K562 (cell line): Measurements from ENCODE around the gene CXCL9. TPM values are rescaled to one million over a fixed set of nuclear protein-coding genes. Genes with fewer than 3 reads are reported as not detected.
A peak's percentile ranks its signal among the peaks of the same experiment; 100 is the strongest.

Experiments
- ATAC-seq: fragments of 200-7000 bp; cut with Tn5 transposase; 3 replicates; pipeline ENCODE4 v1.9.1; 2020; ENCODE audit warnings: moderate library complexity
- BruUV-seq: library from RNA; stranded (reverse); fragments of 400-500 nt; replicated peaks from 2 replicates; lab custom pipeline; 2021; lab: Mats Ljungman, UMichigan
- CTCF ChIA-PET: fragments of 300-600 bp; formaldehyde crosslinking; extraction: SDS; loops from one replicate; lab custom pipeline; 2021; ENCODE audit warnings: low intra/inter-chr PET ratio; lab: Yijun Ruan, JAX
- POLR2A ChIA-PET: fragments of 300-600, 350-650 bp; sonication (Branson Sonifier 250); formaldehyde crosslinking; extraction: SDS; loops from one replicate; lab custom pipeline; 2021; ENCODE audit warnings: antibody characterized with exemption, inconsistent platforms; lab: Yijun Ruan, JAX
- DNase-seq, 4 experiments: peaks; one replicate each; pipeline versions ENCODE4 v3.0.0 to v3.0.0-alpha.2; 2011 to 2018; ENCODE audit warnings: low spot score in 3 of 4, mixed read lengths in 3 of 4; ENCODE audit errors: extremely low read depth in 1 of 4
- FAIRE-seq: peaks from 2 replicates; lab custom pipeline; 2011; peaks lifted over from hg19 to GRCh38; lab: Jason Lieb, UNC
- H2AFZ ChIP-seq: 2 replicates; pipeline ENCODE4 v1.6.0; 2011; ENCODE audit warnings: low read depth, low read length, control low read depth, inconsistent platforms
- H3K27ac ChIP-seq: fragments of 200-600 bp; 3 replicates; pipeline ENCODE4 v1.8.0; 2011; ENCODE audit warnings: low read depth, mild to moderate bottlenecking, control low read depth, inconsistent platforms, low read length, moderate library complexity, mixed read lengths; ENCODE audit errors: extremely low read depth
- H3K27me3 ChIP-seq, 2 experiments: fragments of 300-600 bp in 1 of 2; 2 replicates in 1 of 2; 3 replicates in 1 of 2; pipeline versions ENCODE4 v1.6.0 to v1.8.0; 2011; ENCODE audit warnings: inconsistent platforms in 2 of 2, low read length in 2 of 2, mild to moderate bottlenecking in 1 of 2, mixed read lengths in 1 of 2, moderate library complexity in 1 of 2; ENCODE audit not compliant: control insufficient read depth in 2 of 2, insufficient read depth in 2 of 2
- H3K36me3 ChIP-seq: fragments of 300-600 bp; 3 replicates; pipeline ENCODE4 v1.8.0; 2011; ENCODE audit warnings: mild to moderate bottlenecking, low read length, inconsistent platforms; ENCODE audit not compliant: control insufficient read depth, insufficient read depth
- H3K4me1 ChIP-seq, 2 experiments: fragments of 200-600 bp in 1 of 2; replicated peaks in 1 of 2; 2 replicates in 1 of 2; 3 replicates in 1 of 2; pipeline versions ENCODE4 v1.5.1 to v1.8.0; 2011; ENCODE audit warnings: inconsistent platforms in 2 of 2, low read length in 2 of 2, mild to moderate bottlenecking in 1 of 2, mixed read lengths in 1 of 2, moderate library complexity in 1 of 2; ENCODE audit not compliant: control insufficient read depth in 2 of 2, insufficient read depth in 2 of 2
- H3K4me2 ChIP-seq: 2 replicates; pipeline ENCODE4 v1.6.1; 2011; ENCODE audit warnings: low read length, control low read depth, inconsistent platforms, mixed read lengths; ENCODE audit not compliant: insufficient read depth
- H3K4me3 ChIP-seq: fragments of 200-600 bp; sonication (generic), shearing (Covaris generic); 2 replicates; pipeline ENCODE4 v1.5.1; 2016; ENCODE audit warnings: control low read depth, inconsistent platforms
- H3K79me2 ChIP-seq: fragments of 200-600 bp; 3 replicates; pipeline ENCODE4 v1.8.0; 2011; ENCODE audit warnings: low read length, inconsistent platforms; ENCODE audit not compliant: control insufficient read depth, insufficient read depth
- H3K9ac ChIP-seq, 2 experiments: 2 replicates each; pipeline versions ENCODE4 v1.6.0 to v1.6.1; 2011; ENCODE audit warnings: low read depth in 2 of 2, low read length in 2 of 2, control low read depth in 1 of 2, inconsistent platforms in 1 of 2, mild to moderate bottlenecking in 1 of 2, mixed read lengths in 1 of 2; ENCODE audit not compliant: insufficient read depth in 1 of 2
- H3K9me1 ChIP-seq: one replicate; pipeline ENCODE4 v1.6.0; 2011; ENCODE audit warnings: inconsistent platforms, mild to moderate bottlenecking, low read length, moderate library complexity; ENCODE audit not compliant: control insufficient read depth, insufficient read depth
- H3K9me3 ChIP-seq: replicated peaks from 2 replicates; pipeline ENCODE4 v1.5.1; 2011; ENCODE audit warnings: low read depth, low read length, inconsistent platforms; ENCODE audit not compliant: control insufficient read depth, insufficient read depth
- H4K20me1 ChIP-seq: replicated peaks from 2 replicates; pipeline ENCODE4 v1.6.1; 2011; ENCODE audit warnings: low read length, inconsistent platforms, mixed read lengths; ENCODE audit not compliant: control insufficient read depth, insufficient read depth
- DDX20 ChIP-seq: fragments of 450-650 bp; IDR thresholded peaks from 2 replicates; pipeline ENCODE4 v1.6.1; 2016; ENCODE audit warnings: missing genetic modification characterization, low read depth, mild to moderate bottlenecking, missing compliant biosample characterization, moderate library complexity
- DIDO1 ChIP-seq: fragments of 450-650 bp; IDR thresholded peaks from 2 replicates; pipeline ENCODE4 v1.6.1; 2016; ENCODE audit warnings: low read depth, missing biosample characterization, missing genetic modification characterization
- EWSR1 ChIP-seq: fragments of 450-650 bp; IDR thresholded peaks from 2 replicates; pipeline ENCODE4 v1.6.1; 2018; ENCODE audit warnings: borderline replicate concordance, mild to moderate bottlenecking, low read depth, moderate library complexity; ENCODE audit not compliant: partially characterized antibody
- MAFG ChIP-seq: fragments of 450-650 bp; conservative IDR thresholded peaks from 2 replicates; pipeline ENCODE4 v1.6.1; 2016; ENCODE audit warnings: missing genetic modification characterization, missing compliant biosample characterization
- SMAD1 ChIP-seq: fragments of 150-350 bp; IDR thresholded peaks from 2 replicates; pipeline ENCODE4 v1.6.1; 2014; ENCODE audit warnings: low read length, low read depth; ENCODE audit not compliant: partially characterized antibody
- ZNF133 ChIP-seq: fragments of 250-450 bp; sonication (Bioruptor Pico); IDR thresholded peaks from 2 replicates; pipeline ENCODE4 v1.4.0; 2020; ENCODE audit warnings: mild to moderate bottlenecking
- ZNF316 ChIP-seq: fragments of 450-650 bp; IDR thresholded peaks from 2 replicates; pipeline ENCODE4 v1.6.1; 2016
- WGBS: fragments of 100-300 bp; shearing (Covaris generic); methylation state at CpG from one replicate; pipeline ENCODE4 v1.1.6; 2016; ENCODE audit warnings: low coverage, mixed read lengths; ENCODE audit not compliant: insufficient coverage; ENCODE audit errors: missing lambda C conversion rate; 5-methylcytosine and 5-hydroxymethylcytosine counted together
- in situ Hi-C: fragments of 300-500 bp; cut with MboI; formaldehyde crosslinking; loops from 4 replicates; pipeline ENCODE4 v1.15.0; 2018; ENCODE audit warnings: inconsistent platforms, mixed read lengths
- intact Hi-C: fragments of 100-400 bp; cut with micrococcal nuclease; formaldehyde crosslinking; loops from 2 replicates; pipeline ENCODE4 v1.14.2; 2022
- polyA plus RNA-seq, 8 experiments: library from polyadenylated mRNA; depleted of rRNA in 4 of 8; stranded (reverse) in 5 of 8; unstranded in 3 of 8; fragments of >200 nt; fragmentation: Nextera tagmentation in 2 of 8; fragmentation: Illumina TruSeq in 1 of 8; extraction: Ambion mirVana in 2 of 8; extraction: Trizol in 1 of 8; gene quantifications; 2 replicates each; pipeline versions ENCODE4 v1.2.1 to v1.2.3, GENCODE V29; 2011 to 2014; ENCODE audit warnings: inconsistent platforms in 1 of 8, missing spikeins in 1 of 8
- total RNA-seq, 7 experiments: library from RNA; depleted of rRNA in 6 of 7; stranded (reverse); fragments of >200 nt in 6 of 7; fragmentation: Illumina TruSeq in 2 of 7; extraction: Trizol in 2 of 7; gene quantifications; 2 replicates each; pipeline versions ENCODE4 v1.2.1 to v1.2.3, GENCODE V29; 2011 to 2021; ENCODE audit warnings: low replicate concordance in 1 of 7

Gene CXCL9
- total and polyA plus RNA-seq, 9 of the 15 experiments (the other 6 are each of a cell fraction or from before 2014, with no cell fraction given) = not detected

GRCh38 chr4:75973766-75974165, 33.5 kb downstream of the CXCL9 start:
- no peaks in the 10 kb centered on the region for H4K20me1 ChIP-seq
- no peak overlapping the region for H3K4me2 ChIP-seq
- H3K79me2 ChIP-seq = no peaks in the 10 kb centered on the region; the same call in 2 of the 3 replicates
- ChIA-PET CTCF (no interaction called here), POLR2A (no interaction called here)
- TF ChIP-seq SMAD1 (no peak), DDX20 (tag) (no peak), ZNF133 (no peak), EWSR1 (no peak)
- FAIRE-seq = no peak
- H3K9me3 ChIP-seq = peaks cover 6% of the 10 kb centered on the region; the same call in 1 of the 2 replicates
- BruUV-seq = no TSS peak
- no peaks in the 10 kb centered on the region for H3K4me1 ChIP-seq
- ATAC-seq = no peak
- peaks cover 94% of the 10 kb centered on the region for H3K36me3 ChIP-seq
- intact Hi-C loops (no loop called here), in situ Hi-C loops (no loop called here)
- no peak overlapping the region for H3K4me3 ChIP-seq
- H3K9ac ChIP-seq = no peak overlapping the region
- no peaks in the 10 kb centered on the region for H3K27me3 ChIP-seq
- DNase-seq = no peak
- no peak overlapping the region for H2AFZ ChIP-seq
- no peaks in the 10 kb centered on the region for H3K9me1 ChIP-seq
- no peak overlapping the region for H3K27ac ChIP-seq

- WGBS = 90% methylated on average over 3 of the region's 3 CpGs
- in situ Hi-C loops = no loop called here
These were observed 39.2 kb downstream of the CXCL9 start for GRCh38 chr4:75968084-75968483.

More at GRCh38 chr4:75968084-75968483, 39.2 kb downstream of the CXCL9 start:
- Histone ChIP-seq H3K9me3 (0 out of 2 replicates have a peak, but pooled peaks cover 4% of the 10 kb centered on the region), H3K4me3 (no peak overlapping the region), H3K27me3 (no peaks in the 10 kb centered on the region), H4K20me1 (no peaks in the 10 kb centered on the region), H3K9ac (no peak overlapping the region), H3K79me2 (no peaks in the 10 kb centered on the region), H3K4me2 (no peak overlapping the region), H3K9me1 (no peaks in the 10 kb centered on the region), H2AFZ (no peak overlapping the region), H3K4me1 (no peaks in the 10 kb centered on the region), H3K36me3 (peaks cover 96% of the 10 kb centered on the region), H3K27ac (no peak overlapping the region)
- FAIRE-seq (no peak), ATAC-seq (no peak), DNase-seq (no peak)
- ChIA-PET CTCF (no interaction called here), POLR2A (no interaction called here)
- intact Hi-C loops = no loop called here
- TF ChIP-seq DIDO1 (no peak), MAFG (tag) (0 out of 2 replicates have a peak, but pooled peaks have one; percentile 9), ZNF316 (peak; percentile 53)
- no TSS peak for BruUV-seq
